HG03575 (cell line): ENCODE measurements around the gene MPPED1.

Experiments
- ATAC-seq: cut with Tn5 transposase; IDR thresholded peaks from one replicate; pipeline ENCODE4 v1.9.1; 2021; ENCODE audit not compliant: unreplicated experiment, insufficient number of reproducible peaks, low FRiP score; ENCODE audit errors: extremely low read depth

MPPED1 gene

DNA sequence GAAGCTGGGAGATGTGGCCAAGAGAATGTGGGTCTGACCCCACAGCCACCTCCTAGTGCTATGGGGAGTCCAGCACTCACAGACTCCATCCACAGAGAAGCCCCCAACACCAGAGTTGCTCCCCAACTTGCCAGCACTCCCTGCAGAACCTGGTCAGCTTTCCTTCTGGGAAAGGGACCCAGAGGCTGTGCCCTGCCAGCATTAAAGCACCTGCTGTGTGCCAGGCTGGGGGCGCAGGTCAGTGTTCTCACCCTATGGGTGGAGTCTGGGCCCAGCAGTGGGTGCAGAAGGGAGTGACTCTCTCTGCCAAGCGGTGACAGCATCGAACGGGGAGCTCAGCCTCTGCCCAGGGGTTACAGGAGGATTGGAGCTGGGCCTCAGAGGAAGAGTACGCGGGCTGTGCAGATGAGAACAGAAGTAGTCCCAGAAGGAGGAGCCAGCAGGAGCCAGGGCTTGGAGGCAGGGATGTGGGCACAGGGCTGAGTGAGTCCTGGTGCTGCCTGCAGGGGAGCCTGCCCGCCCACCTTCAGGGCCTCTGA, 114.4 kb downstream of the MPPED1 start:
- ATAC-seq = no peak

DNA sequence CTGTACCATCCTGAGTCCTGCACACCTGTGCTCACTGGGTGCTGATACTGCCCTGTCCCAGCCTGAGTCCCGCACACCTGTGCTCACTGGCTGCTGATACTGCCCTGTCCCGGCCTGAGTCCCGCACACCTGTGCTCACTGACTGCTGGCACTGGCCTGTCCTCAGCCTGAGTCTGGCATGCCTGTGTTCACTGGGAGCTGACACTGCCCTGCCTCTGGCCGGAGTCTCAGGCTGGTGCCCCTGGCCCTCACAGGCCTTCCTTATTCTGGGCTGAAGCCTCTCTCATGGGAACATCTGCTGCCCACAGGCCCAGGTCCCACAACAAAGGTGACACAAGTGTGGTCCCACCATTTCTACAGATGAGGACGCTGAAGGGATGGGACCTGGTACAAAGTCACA, 115.1 kb downstream of the MPPED1 start:
- ATAC-seq = no peak

DNA sequence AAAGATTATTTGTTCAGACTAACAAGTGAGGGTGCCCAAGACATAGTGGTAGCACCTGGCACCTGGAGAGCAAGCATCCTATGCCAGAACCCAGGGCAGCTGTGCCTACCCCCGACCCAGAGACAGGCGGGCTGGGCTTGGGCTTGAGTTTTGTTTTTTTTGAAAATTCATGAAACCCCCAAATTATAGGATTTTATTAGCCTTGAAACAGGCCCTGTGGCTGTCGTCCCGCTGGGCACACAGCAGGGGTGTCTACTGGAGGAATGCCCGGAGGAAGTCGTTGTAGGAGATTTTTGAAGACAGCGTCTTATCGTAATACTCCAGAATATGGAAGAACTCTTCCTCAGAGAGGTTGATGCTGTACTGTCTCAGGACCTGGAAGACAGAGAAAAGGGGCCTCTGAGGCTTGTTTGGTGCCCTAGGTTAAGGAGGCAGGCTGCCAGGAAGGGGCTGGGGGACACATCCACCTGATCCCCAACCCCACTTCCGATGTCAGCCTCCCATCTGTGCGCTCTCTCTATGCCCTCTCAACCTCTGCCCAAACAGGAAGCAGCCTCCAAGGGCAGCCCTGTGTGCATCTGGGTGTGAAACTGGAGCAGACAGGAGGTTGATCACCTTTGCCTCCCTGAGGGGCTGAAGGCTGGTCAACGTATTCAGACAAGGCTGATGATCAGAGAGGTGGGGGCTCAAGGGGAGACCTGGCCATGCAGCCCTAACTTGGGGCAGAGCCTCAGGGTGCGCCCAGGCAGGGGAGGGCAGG, 117.0 kb downstream of the MPPED1 start:
- no peak for ATAC-seq

DNA sequence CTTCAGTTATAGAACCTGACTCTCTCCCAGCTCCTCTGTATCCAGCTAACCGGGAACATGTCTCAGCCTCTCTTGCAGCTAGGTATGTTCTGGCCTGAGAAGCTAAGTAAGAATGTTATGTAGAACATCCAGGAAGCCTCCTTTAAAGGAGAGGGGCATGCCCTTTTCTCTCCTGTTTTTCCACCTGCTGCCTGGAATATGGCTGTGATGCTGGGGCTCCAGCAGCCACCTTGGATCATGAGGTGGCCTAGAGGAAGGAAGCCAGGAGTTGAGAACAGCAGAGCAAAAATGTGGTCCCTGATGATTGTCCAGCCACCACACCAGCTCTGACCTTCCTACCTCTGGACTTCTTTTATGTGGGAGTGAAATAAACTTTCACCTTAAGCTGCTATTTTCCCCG, 117.6 kb downstream of the MPPED1 start:
- no peak for ATAC-seq

DNA sequence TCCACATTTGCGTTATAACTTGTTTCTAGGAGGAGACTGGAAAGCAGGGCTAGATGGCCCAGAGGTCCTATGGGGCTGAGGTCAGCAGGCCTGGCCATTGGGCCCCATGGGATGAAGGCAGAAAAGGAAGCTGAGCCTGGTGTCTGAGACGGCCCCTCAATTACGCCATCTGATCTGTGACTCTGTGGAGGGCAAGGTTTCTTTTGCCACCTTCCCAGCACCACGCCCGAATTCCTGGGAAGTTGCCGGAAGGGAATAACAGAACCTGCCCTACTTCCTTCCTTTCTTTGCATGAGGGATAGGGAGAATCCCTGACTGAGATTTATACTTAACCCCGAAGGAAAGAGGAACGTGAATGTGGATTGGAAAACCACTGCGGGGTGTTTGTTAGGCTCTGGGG, 118.1 kb downstream of the MPPED1 start:
- no peak for ATAC-seq

DNA sequence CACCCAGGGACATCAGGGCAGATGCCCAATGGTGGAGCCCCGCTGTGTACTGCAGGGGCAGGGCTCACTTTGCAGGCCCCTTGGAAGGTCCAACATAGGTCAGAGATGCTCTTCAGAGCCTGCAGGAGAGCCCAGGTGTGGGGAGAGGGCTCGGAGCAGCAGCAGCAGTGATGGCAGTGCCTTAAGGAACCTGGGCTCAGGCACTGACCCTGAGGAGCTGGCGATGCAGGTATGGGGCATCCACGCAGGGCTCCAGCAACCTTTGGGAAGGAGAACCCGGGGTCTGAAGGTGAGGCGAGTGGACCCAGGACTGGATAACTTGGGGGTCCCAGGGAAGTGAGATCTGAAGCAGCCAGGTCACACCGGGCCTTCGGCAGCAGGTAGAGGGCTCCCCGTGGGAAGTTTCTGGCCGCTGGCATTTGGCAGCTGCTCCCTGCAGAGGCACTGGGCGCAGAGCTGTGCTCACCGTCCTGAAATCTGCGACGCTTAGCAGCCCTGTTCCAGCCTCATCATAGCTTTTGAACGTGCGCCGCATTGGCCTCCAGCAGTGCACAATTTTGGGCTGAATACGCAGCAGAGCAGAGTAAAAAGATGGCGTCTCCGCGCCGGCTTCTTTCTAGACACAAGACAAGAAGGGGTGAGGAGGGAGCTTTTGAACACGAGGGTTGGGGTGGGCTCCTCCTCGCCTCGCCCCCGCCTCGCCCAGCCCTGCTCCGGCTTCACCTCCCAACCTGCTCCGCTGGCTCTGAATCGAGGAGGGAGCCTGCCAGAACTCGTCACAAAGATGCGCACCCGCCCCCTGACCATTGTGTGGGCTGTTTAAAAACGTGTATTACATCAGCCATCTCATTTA, 118.8 kb downstream of the MPPED1 start:
- no peak for ATAC-seq

DNA sequence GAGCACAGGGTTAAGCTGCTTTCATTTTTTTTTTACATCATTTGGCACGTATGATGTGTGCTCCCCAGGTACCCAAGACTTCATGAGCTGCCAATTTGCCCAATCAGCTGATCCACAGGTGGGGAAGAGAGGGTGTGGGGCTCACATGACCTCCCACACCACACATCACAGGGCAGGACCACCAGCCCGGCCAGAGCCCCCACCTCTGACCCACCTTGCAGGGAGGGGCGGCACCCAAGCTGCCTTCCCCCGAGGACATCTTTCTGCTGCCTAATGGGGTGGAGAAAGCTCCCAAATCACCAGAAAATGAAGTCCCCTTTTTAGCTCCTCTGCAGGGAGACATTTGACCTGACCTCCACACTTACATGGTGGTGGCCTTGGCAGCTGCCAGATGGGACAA, 119.8 kb downstream of the MPPED1 start:
- ATAC-seq = no peak

DNA sequence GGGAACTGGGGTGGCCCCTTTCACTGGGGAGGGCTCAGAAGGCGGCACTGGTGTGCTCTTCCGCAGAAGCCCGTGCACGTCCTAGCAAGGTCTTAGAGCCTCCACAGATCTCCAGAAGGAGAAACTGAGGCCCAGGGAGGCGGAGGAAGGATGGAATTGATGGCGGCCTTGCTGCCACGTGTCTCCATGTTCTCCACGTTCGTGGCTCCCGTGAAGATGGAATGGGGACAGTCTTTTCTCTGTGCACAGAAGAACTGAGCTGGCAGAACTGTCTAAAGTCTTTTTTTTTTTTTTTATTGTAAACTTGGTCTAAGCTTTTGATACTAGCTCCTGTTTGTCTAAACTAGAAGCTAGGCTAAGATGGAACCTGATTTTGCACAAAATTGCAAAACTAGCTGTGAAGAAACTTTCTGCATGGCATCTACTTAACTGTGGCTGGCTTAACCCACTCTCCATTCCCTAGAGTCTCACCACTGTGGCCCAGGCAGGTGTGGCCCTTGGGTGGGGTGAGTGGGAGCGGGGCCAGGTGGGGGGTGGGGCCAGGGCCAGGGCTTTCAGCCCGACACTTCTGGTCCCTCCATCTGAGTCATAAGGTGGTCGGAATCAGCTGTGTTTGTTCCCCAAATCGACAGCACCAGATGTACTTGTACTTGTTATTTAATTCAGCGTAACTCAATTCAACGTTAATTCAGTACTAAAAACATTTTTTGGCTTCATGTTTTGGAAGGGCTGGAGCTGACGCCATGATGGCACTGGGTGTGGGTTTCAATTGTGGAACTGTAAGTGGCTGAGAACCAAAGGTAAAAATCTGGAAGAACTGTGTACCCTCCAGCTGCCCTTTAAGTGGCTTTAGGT, 120.7 kb downstream of the MPPED1 start:
- ATAC-seq = no peak

DNA sequence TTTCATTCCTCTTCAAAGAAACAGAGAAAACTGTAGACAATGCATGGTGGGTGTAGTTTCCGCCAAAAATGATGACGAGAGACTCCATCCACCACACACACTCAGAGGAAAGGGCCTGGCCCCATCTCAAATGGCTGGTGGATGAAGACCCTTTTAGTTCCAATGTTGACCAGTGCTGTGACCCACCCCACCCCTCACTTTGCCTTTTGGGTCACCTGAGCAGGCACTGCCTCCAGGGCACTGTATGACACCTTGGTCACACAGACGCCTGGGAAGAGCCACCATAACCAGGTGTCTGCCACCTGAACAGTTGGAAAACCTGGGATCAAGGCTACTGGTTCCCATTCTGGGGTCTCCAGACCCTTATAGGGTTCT, 121.3 kb downstream of the MPPED1 start:
- ATAC-seq = no peak

DNA sequence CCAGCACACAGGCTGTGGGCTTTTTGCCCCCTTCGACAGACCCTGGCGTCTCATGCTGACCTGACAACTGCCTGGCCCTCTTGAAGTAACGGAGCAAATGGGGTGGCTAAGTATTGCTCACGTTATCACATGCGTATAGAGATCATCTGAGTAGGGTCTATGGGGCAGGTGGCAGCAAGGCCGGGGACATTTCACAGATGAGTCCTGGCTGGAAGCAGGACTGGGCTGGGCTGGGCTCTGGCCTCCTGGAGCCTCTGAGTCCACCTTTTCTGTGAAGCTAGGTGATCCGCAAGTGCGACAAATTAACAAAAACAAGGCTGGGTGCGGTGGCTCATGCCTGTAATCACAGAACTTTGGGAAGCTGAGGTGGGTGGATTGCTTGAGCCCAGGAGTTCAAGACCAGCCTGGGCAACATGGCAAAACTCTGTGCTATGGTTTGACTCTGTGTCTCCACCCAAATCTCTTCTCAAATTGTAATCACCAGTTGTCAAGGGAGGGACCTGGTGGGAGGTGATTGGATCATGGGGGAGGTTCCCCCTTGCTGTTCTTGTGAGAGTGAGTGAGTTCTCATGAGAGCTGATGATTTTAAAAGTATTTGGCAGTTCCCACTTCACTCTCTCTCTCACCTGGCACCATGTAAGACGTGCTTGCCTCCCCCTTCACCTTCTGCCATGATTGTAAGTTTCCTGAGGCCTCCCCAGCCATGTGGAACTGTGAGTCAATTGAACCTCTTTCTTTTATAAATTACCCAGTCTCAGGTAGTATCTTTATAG, 122.0 kb downstream of the MPPED1 start:
- no peak for ATAC-seq

DNA sequence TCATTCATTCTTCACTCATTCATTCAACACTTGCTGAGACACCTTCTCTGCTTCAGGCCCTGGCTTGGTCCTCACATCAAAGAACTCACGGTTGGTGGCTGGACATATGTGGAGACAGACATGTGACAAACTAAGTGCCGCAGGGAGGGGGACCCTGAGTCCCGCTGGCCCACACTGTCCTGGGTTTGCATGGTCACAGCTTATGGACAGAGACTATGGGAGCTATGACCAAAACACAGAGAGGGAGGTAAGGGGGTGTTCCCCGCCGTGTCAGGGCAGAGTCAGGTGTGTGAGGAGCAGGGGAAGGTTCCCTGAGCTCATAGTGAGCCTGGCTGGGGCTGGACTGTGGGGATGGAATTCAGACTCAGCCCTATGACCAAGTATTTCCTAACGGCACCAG, 123.1 kb downstream of the MPPED1 start:
- ATAC-seq = no peak

DNA sequence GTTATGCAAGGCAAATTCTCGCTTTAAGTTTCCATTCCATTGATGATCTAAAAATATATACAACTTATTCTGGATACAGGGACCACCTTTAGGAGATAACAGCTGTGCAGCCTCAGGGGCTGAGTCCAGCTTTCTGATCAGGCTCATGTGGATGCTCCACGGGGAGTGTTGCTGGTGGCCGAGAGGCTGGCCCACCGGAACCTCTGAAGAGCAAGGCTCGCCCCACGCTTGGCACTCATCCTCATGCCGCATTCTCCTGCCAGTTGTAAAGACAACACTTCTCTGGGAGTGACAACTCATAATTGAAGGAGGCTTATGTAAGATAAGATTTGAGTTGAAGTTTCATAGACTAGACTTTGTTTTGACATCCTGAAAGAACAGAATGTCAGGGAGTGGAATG, 123.5 kb downstream of the MPPED1 start:
- ATAC-seq = no peak

DNA sequence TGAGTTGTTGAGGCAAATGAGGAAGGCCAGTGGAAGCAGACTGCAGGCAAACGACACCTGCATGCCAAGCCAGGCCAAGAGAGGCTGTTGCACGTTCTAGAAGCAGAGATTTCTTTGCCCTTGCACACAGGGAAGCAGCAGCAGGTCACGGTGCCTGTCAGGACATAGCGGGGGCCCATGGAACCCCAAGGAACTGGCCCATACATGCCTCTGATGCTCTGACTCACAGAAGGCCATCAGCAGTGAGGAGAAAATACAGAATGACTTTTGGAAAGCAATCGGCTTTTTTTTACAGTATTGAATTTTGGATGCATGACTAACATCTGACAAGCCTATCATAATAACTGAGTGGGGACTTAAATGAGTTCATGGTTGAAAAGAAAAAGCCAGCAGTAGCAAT, 123.9 kb downstream of the MPPED1 start:
- no peak for ATAC-seq

DNA sequence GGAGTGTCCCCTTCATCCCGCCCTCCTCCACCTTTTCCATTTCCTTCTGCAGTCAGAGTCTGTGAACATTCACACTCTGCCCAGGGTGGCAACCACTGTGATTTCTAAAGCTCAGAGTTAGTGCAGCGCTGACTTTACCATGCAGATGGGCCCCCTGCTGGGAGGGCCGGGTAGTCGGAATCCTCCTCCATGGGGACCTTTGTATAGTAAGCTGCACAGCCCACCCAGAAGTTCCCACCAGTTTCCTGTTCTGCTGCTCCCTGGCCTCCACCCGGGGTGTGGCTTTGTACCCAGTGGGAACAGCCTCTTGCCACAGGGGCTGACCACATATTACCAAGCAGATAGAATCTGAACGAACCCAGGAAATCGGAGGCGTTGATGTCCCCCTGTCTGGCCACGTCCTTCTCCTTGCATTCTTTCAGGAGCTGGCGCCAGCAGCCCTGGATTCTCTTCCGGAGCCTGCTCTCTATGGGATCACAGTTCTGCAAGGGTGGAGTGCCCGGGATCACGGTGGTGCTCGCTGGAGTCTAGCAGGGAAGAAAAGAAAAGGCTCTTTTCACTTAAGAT, 125.3 kb downstream of the MPPED1 start:
- no peak for ATAC-seq

DNA sequence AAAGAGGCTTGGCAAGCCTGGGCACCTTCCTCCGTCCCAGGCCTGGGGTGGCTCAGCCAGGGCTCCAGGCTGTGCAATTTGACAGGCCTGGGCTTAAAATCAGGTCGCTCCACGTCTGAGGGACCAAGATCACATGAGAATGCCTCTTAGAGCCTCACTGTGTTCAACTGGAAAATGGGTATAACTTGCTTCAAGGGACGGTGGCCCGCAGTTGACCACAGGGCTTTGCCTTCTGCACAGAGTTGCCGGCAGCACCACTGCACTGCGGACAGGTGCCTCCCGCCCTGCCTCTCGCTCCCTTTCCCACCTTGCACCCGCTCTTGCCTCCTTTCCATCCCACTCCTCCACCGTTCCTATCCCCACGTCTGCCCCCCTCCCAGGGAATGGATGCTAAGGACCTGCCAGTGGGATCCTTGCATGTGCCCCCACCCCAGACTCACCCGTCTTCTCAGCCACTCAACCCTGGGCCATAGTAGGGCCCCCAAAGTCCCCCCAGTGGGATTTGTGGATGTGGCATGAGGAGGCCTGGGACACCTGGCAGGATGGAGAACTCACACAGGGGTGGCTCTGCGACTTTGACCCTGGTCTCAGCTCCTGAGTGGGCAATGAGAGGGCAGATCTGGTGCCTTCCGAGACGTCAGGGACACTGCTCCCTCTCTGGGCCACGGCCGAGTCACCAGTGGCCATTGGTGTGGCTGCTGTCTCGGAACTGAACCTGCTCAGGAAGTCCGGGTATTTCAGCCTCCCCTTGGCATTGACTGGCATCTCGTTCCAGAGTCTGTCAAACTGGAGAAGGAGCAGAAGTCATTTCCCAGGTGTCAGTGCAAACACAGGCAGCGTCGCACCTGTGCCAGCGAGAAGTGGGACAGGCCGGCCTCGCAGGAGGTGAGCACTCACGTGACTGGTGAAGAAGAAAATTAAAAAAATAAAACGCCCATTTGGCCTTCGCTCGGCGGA, 128.0 kb downstream of the MPPED1 start:
- ATAC-seq = no peak

DNA sequence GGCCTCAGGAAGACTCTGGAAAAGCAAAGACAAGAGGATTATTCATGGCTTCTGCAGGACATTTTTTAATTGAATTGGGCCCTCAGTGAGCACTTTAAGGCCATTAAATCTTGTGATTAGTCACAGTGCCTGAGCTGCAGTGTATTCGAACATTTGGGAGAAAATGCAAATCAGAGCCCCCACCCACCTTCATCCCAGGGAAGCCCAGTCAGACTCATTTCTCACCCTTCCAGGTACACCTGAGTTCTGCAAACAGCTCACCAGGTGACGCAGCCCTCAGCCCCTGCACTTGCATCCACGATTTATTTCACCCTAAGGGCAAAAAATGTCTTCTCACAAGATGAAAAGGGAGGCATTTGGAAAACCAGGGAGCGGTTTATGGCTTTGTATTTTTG, 128.7 kb downstream of the MPPED1 start:
- ATAC-seq = no peak

DNA sequence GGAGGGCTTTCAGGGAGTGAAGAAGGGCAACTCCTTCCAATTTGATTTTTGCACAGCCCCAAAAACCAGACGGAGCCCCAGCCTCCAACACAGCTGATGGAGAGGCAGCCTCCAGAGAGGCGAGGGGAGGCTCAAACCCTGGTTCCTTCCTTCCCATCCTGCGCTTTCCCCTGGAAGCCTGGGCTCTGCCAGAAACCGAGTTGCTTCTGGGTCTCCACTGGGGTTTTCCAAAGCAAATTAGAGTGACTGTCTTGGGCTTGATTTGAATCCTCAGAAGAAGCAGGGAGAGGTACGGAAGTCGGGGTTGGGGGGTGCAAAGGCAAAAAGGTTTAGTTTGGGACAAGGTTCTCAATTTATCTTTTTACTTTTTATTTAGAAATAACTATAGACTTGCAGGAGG, 129.2 kb downstream of the MPPED1 start:
- ATAC-seq = no peak
